H1 (cell line): ENCODE results near the gene CNPY4. TPM values are rescaled to one million over a fixed set of nuclear protein-coding genes. Genes with fewer than 3 reads are reported as not detected.

Source experiments
- CTCF ChIA-PET: fragments of 300-600 bp; sonication (Branson Sonifier 250); formaldehyde crosslinking; loops from one replicate; lab custom pipeline; 2021; ENCODE audit not compliant: partially characterized antibody; lab: Charles Lee
- POLR2A ChIA-PET: fragments of 300-600 bp; sonication (Branson Sonifier 250); formaldehyde crosslinking; loops from one replicate; lab custom pipeline; 2021; ENCODE audit warnings: inconsistent platforms; ENCODE audit not compliant: partially characterized antibody; lab: Charles Lee
- DNase-seq, 2 experiments: peaks; one replicate each; pipeline versions ENCODE4 v3.0.0 to v3.0.0-alpha.2; 2010 to 2022; ENCODE audit warnings: low spot score in 2 of 2, low read depth in 1 of 2, mixed read lengths in 1 of 2
- FAIRE-seq: peaks from 2 replicates; lab custom pipeline; 2011; peaks lifted over from hg19 to GRCh38; lab: Jason Lieb, UNC
- H2AFZ ChIP-seq: 2 replicates; pipeline ENCODE4 v1.8.1; 2012; ENCODE audit warnings: low read length, inconsistent platforms
- H2AK5ac ChIP-seq: 2 replicates; pipeline ENCODE4 v1.6.1; 2013; ENCODE audit warnings: low read depth, low read length
- H2BK120ac ChIP-seq: replicated peaks from 2 replicates; pipeline ENCODE3; 2013; ENCODE audit warnings: low read depth, low read length, inconsistent platforms
- H2BK12ac ChIP-seq: 2 replicates; pipeline ENCODE4 v1.6.1; 2013; ENCODE audit warnings: low read depth, low read length
- H2BK15ac ChIP-seq: 2 replicates; pipeline ENCODE4 v1.6.1; 2013; ENCODE audit warnings: low read length
- H2BK20ac ChIP-seq: 2 replicates; pipeline ENCODE4 v1.6.1; 2013; ENCODE audit warnings: low read length
- H2BK5ac ChIP-seq: 2 replicates; pipeline ENCODE4 v1.6.1; 2013; ENCODE audit warnings: low read depth, low read length
- H3K14ac ChIP-seq: 2 replicates; pipeline ENCODE4 v1.6.1; 2013; ENCODE audit warnings: inconsistent platforms; ENCODE audit not compliant: insufficient read length
- H3K18ac ChIP-seq: 2 replicates; pipeline ENCODE4 v1.6.1; 2013; ENCODE audit warnings: low read length; ENCODE audit errors: extremely low read depth
- H3K23ac ChIP-seq: 2 replicates; pipeline ENCODE4 v1.6.1; 2013; ENCODE audit warnings: inconsistent platforms; ENCODE audit not compliant: insufficient read length
- H3K23me2 ChIP-seq: 2 replicates; pipeline ENCODE4 v1.6.1; 2013; ENCODE audit warnings: low read depth, low read length
- H3K27ac ChIP-seq: 2 replicates; pipeline ENCODE4 v1.6.1; 2011; ENCODE audit warnings: low read depth, low read length, inconsistent platforms
- H3K27me3 ChIP-seq, 4 experiments: replicated peaks in 1 of 4; 1 replicate in 1 of 4; 2 replicates in 3 of 4; pipeline versions ENCODE4 v1.6.1 to v1.8.1; 2011 to 2013; ENCODE audit warnings: low read length in 3 of 4, mild to moderate bottlenecking in 3 of 4, inconsistent platforms in 2 of 4, mixed read lengths in 2 of 4, moderate library complexity in 1 of 4; ENCODE audit not compliant: control insufficient read depth in 3 of 4, insufficient read depth in 3 of 4; ENCODE audit errors: extremely low read depth in 1 of 4
- H3K36me3 ChIP-seq, 4 experiments: 2 replicates each; pipeline versions ENCODE4 v1.6.1 to v1.8.1; 2011 to 2013; ENCODE audit warnings: mild to moderate bottlenecking in 4 of 4, low read length in 3 of 4, moderate library complexity in 2 of 4, control low read depth in 1 of 4, inconsistent platforms in 1 of 4; ENCODE audit not compliant: insufficient read depth in 4 of 4, control insufficient read depth in 2 of 4
- H3K4ac ChIP-seq: replicated peaks from 2 replicates; pipeline ENCODE3; 2013; ENCODE audit warnings: low read length, low read depth, mixed read lengths, inconsistent platforms; ENCODE audit not compliant: insufficient read length
- H3K4me1 ChIP-seq, 4 experiments: replicated peaks in 1 of 4; 1 replicate in 1 of 4; 2 replicates in 3 of 4; pipeline versions ENCODE4 v1.6.1 to v1.8.1; 2011 to 2013; ENCODE audit warnings: low read length in 3 of 4, inconsistent platforms in 2 of 4, mixed read lengths in 1 of 4; ENCODE audit not compliant: insufficient read depth in 4 of 4, control insufficient read depth in 3 of 4
- H3K4me2 ChIP-seq, 2 experiments: 2 replicates each; pipeline versions ENCODE4 v1.6.1 to v1.8.1; 2011 to 2013; ENCODE audit warnings: low read depth in 2 of 2, low read length in 2 of 2, control low read depth in 1 of 2, inconsistent platforms in 1 of 2, mild to moderate bottlenecking in 1 of 2; ENCODE audit not compliant: insufficient read depth in 1 of 2
- H3K4me3 ChIP-seq, 4 experiments: fragments of 200-600, 300-600 bp in 1 of 4; sonication (generic), shearing (Covaris generic), sonication (Bioruptor Twin) in 1 of 4; 2 replicates each; pipeline versions ENCODE4 v1.5.1 to v1.8.1; 2011 to 2016; ENCODE audit warnings: low read length in 4 of 4, low read depth in 3 of 4, control low read depth in 2 of 4, inconsistent platforms in 2 of 4, mild to moderate bottlenecking in 2 of 4, mixed read lengths in 1 of 4, moderate library complexity in 1 of 4; ENCODE audit not compliant: insufficient read depth in 2 of 4; ENCODE audit errors: extremely low read depth in 1 of 4
- H3K56ac ChIP-seq: replicated peaks from 2 replicates; pipeline ENCODE3; 2013; ENCODE audit warnings: low read depth, mild to moderate bottlenecking, mixed read lengths, low read length, inconsistent platforms; ENCODE audit not compliant: insufficient read length
- H3K79me1 ChIP-seq: 2 replicates; pipeline ENCODE4 v1.6.1; 2013; ENCODE audit warnings: low read depth, low read length, control low read depth
- H3K79me2 ChIP-seq, 2 experiments: 2 replicates each; pipeline versions ENCODE4 v1.6.1 to v1.8.1; 2012 to 2013; ENCODE audit warnings: low read length in 2 of 2, mild to moderate bottlenecking in 2 of 2, inconsistent platforms in 1 of 2; ENCODE audit not compliant: insufficient read depth in 2 of 2, control insufficient read depth in 1 of 2
- H3K9ac ChIP-seq, 4 experiments: replicated peaks in 1 of 4; 1 replicate in 1 of 4; 2 replicates in 3 of 4; pipeline versions ENCODE4 v1.6.1 to v1.8.1; 2011 to 2013; ENCODE audit warnings: low read depth in 3 of 4, low read length in 3 of 4, control low read depth in 2 of 4, mild to moderate bottlenecking in 2 of 4, moderate library complexity in 2 of 4, inconsistent platforms in 1 of 4; ENCODE audit errors: extremely low read depth in 1 of 4
- H3K9me3 ChIP-seq, 2 experiments: 2 replicates each; pipeline versions ENCODE4 v1.6.1 to v1.8.1; 2012 to 2013; ENCODE audit warnings: mild to moderate bottlenecking in 2 of 2, moderate library complexity in 2 of 2, control low read depth in 1 of 2, inconsistent platforms in 1 of 2, low read depth in 1 of 2, low read length in 1 of 2, mixed read lengths in 1 of 2; ENCODE audit not compliant: insufficient read depth in 2 of 2
- H4K20me1 ChIP-seq, 2 experiments: replicated peaks in 1 of 2; 2 replicates each; pipeline versions ENCODE3 to v1.8.1; 2011 to 2013; ENCODE audit warnings: inconsistent platforms in 2 of 2, low read length in 2 of 2, mild to moderate bottlenecking in 1 of 2; ENCODE audit not compliant: insufficient read depth in 2 of 2, control insufficient read depth in 1 of 2
- H4K5ac ChIP-seq: 2 replicates; pipeline ENCODE4 v1.6.1; 2013; ENCODE audit warnings: low read length, low read depth, mixed read lengths, inconsistent platforms; ENCODE audit not compliant: insufficient read length
- H4K8ac ChIP-seq: 2 replicates; pipeline ENCODE4 v1.8.0; 2013; ENCODE audit warnings: mild to moderate bottlenecking, moderate library complexity, low read length, inconsistent platforms; ENCODE audit not compliant: insufficient read depth; ENCODE audit errors: extremely low read depth
- H4K91ac ChIP-seq: replicated peaks from 2 replicates; pipeline ENCODE3; 2013; ENCODE audit warnings: low read length, mixed read lengths, inconsistent platforms; ENCODE audit not compliant: insufficient read length
- ZNF274 ChIP-seq: IDR thresholded peaks from 2 replicates; pipeline ENCODE4 v1.7.0; 2012; ENCODE audit warnings: low read length, borderline replicate concordance; ENCODE audit errors: extremely low read depth
- WGBS, 2 experiments: shearing (Covaris generic) in 1 of 2; methylation state at CpG; one replicate each; pipeline versions ENCODE4 v1.1.6 to v1.1.7; 2013 to 2015; ENCODE audit warnings: low lambda C conversion rate in 2 of 2, mixed read lengths in 2 of 2, inconsistent platforms in 1 of 2, low coverage in 1 of 2, missing lambda C conversion rate in 1 of 2; ENCODE audit not compliant: insufficient replicate concordance in 2 of 2, insufficient coverage in 1 of 2, insufficient read length in 1 of 2; ENCODE audit errors: extremely low coverage in 1 of 2, missing lambda C conversion rate in 1 of 2; 5-methylcytosine and 5-hydroxymethylcytosine counted together
- polyA plus RNA-seq, 7 experiments: library from polyadenylated mRNA; depleted of rRNA in 3 of 7; stranded (reverse) in 5 of 7; unstranded in 2 of 7; fragments of >200 nt in 5 of 7; fragments of 200-250 nt in 2 of 7; gene quantifications; 1 replicate in 5 of 7; 2 replicates in 1 of 7; 4 replicates in 1 of 7; pipeline versions ENCODE4 v1.2.1 to v1.2.3, GENCODE V29; 2011 to 2013; ENCODE audit warnings: missing spikeins in 2 of 7, mixed read lengths in 2 of 7
- total RNA-seq: library from RNA; stranded (reverse); fragmentation: NEBNext Ultra II Directional; extraction: Animal tissue kit (Norgen Biotek cat#: 25700); gene quantifications from 2 replicates; pipeline ENCODE4 v1.2.1, GENCODE V29; 2021

Gene CNPY4
- total and polyA plus RNA-seq, 2 of the 8 experiments (the other 6 are each of a cell fraction or from before 2014, with no cell fraction given): 10.2 to 15.3 TPM

- Histone ChIP-seq H3K27me3 (no peaks in the 10 kb centered on the region), H3K56ac (peak overlapping the region; percentile 8), H3K23me2 (peaks cover 3% of the 10 kb centered on the region), H3K4me3 (peak overlapping the region in 3 of 4 experiments; percentile 1 to 79 (median 16); a peak in 5 of 8 replicates), H4K5ac (peak overlapping the region; percentile 34), H3K79me1 (no peaks in the 10 kb centered on the region; the same call in 1 of the 2 replicates), H3K18ac (no peak overlapping the region), H2BK120ac (no peak overlapping the region), H2BK5ac (no peak overlapping the region), H3K14ac (no peak overlapping the region), H4K91ac (no peak overlapping the region), H2AK5ac (no peak overlapping the region), H3K4ac (no peak overlapping the region), H2BK12ac (no peak overlapping the region), H4K20me1 (peaks cover 1 to 3% of the 10 kb centered on the region in 2 experiments), H3K23ac (no peak overlapping the region), H3K27ac (no peak overlapping the region), H2AFZ (peak overlapping the region; percentile 28; the same call in 1 of the 2 replicates), H3K9me3 (no peaks in the 10 kb centered on the region), H2BK20ac (no peak overlapping the region), H3K36me3 (peaks cover 2 to 8% (median 5%) of the 10 kb centered on the region in 4 experiments; a peak in 5 of 8 replicates), H2BK15ac (no peak overlapping the region), H4K8ac (0 out of 2 replicates have a peak overlapping the region, but pooled peaks have one; percentile 39), H3K9ac (peak overlapping the region in 1 of 4 experiments; percentile 16; a peak in 1 of 7 replicates), H3K4me1 (peaks cover 0 to 4% (median under 1%) of the 10 kb centered on the region in 4 experiments; a peak in 2 of 7 replicates), H3K4me2 (peak overlapping the region; percentile 55 to 65), H3K79me2 (peaks cover 0 to 12% of the 10 kb centered on the region in 2 experiments; a peak in 2 of 4 replicates)
- CTCF ChIA-PET: interaction anchor here (0.7 to 10.2 kb wide), 4 partner anchors 11 to 69 kb away, joined by 3 to 108 read pairs (median 8); no protein-coding TSS in a partner anchor
- FAIRE-seq (no peak), DNase-seq (no peak)
- TF ChIP-seq ZNF274: no peak
- WGBS, 2 experiments: 75% methylated on average over 14 of the region's 14 CpGs; no CpG with 5 or more reads in 1 of the 2 experiments
- POLR2A ChIA-PET: interaction anchor here (0.7 to 2.8 kb wide), 21 partner anchors 8 to 63 kb away, joined by 3 to 45 read pairs (median 5); partner anchors contain the start of genes AP4M1, COPS6, GAL3ST4 and GPC2
Observed at GRCh38 chr7:100148225-100148558, 28.8 kb downstream of the CNPY4 start.
